HG03097 (cell line): ENCODE results near the gene IFNGR1.

Source experiments
- ATAC-seq: cut with Tn5 transposase; IDR thresholded peaks from one replicate; pipeline ENCODE4 v1.9.1; 2021; ENCODE audit not compliant: unreplicated experiment, low FRiP score

IFNGR1 gene

GRCh38 chr6:137160763-137161162 is 58.4 kb downstream of the IFNGR1 start:
- no peak for ATAC-seq

- no peak for ATAC-seq
These were observed 59.3 kb downstream of the IFNGR1 start for GRCh38 chr6:137159912-137160311.

- no peak for ATAC-seq
These were observed 61.6 kb downstream of the IFNGR1 start for GRCh38 chr6:137157601-137158000.

- ATAC-seq = no peak
These were observed 62.5 kb downstream of the IFNGR1 start for GRCh38 chr6:137156650-137157049.

GRCh38 chr6:137155830-137156229 is 63.4 kb downstream of the IFNGR1 start:
- no peak for ATAC-seq

- no peak for ATAC-seq
These were observed 69.1 kb downstream of the IFNGR1 start for GRCh38 chr6:137150072-137150471.

- no peak for ATAC-seq
These were observed 70.2 kb downstream of the IFNGR1 start for GRCh38 chr6:137149035-137149393.

- no peak for ATAC-seq
These were observed 70.7 kb downstream of the IFNGR1 start for GRCh38 chr6:137148306-137149034.
